GM21529 (cell line): ENCODE data around the gene MRPS23.

Experiments
- ATAC-seq: cut with Tn5 transposase; IDR thresholded peaks from one replicate; pipeline ENCODE4 v1.9.1; 2021; ENCODE audit not compliant: unreplicated experiment

MRPS23 gene

GRCh38 chr17:57803021-57803420 is 46.8 kb downstream of the MRPS23 start:
- ATAC-seq: no peak

- no peak for ATAC-seq
Measured at GRCh38 chr17:57801044-57801711, 48.7 kb downstream of the MRPS23 start.

- no peak for ATAC-seq
Measured at GRCh38 chr17:57794841-57795240, 55.0 kb downstream of the MRPS23 start.

- ATAC-seq: no peak
Measured at GRCh38 chr17:57788725-57789124, 61.1 kb downstream of the MRPS23 start.

- no peak for ATAC-seq
Measured at GRCh38 chr17:57785022-57785421, 64.8 kb downstream of the MRPS23 start.
